ENCODE measurements around the gene CYP24A1.

CYP24A1 gene

DNA sequence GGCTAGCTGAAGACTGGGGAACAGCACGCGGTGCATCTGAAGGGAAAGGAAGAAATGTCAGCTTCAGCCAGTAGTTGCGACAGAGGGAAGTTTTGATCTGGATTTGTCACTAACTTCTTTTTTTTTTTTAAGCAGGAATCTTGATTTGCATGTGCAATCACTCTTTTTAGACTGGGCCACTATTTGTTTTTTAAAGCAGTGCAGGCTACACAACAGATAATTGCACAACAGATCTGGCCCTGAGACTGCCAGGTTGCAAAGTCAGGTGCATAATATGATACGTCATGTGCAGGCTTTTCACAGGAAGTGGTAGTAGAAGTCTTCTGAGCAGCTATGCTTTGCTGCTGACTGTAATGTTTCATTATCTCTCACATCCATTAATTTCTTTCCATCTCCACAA is 47.6 kb upstream of the CYP24A1 start:
- H4K20me1 ChIP-seq (ENCODE audit: insufficient read depth, low read length), result peaks cover 4% of the 10 kb centered on the region; the same call in 1 of the 2 replicates
- TF ChIP-seq, protein P1, sequence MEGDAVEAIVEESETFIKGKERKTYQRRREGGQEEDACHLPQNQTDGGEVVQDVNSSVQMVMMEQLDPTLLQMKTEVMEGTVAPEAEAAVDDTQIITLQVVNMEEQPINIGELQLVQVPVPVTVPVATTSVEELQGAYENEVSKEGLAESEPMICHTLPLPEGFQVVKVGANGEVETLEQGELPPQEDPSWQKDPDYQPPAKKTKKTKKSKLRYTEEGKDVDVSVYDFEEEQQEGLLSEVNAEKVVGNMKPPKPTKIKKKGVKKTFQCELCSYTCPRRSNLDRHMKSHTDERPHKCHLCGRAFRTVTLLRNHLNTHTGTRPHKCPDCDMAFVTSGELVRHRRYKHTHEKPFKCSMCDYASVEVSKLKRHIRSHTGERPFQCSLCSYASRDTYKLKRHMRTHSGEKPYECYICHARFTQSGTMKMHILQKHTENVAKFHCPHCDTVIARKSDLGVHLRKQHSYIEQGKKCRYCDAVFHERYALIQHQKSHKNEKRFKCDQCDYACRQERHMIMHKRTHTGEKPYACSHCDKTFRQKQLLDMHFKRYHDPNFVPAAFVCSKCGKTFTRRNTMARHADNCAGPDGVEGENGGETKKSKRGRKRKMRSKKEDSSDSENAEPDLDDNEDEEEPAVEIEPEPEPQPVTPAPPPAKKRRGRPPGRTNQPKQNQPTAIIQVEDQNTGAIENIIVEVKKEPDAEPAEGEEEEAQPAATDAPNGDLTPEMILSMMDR (IDR thresholded peaks at IDR 0.05; ENCODE audit: borderline replicate concordance, extremely low read depth, low read length, poor library complexity, severe bottlenecking), result no peak
- TF ChIP-seq EZH2 (IDR thresholded peaks at IDR 0.05; ENCODE audit: borderline replicate concordance, low read depth, low read length, severe bottlenecking), result no peak
- H3K4me2 ChIP-seq (ENCODE audit: insufficient read depth, low read length), result no peak overlapping the region
- DNase-seq (no peak), ATAC-seq (ENCODE audit: insufficient read depth, low read depth) (peak; percentile 50; the same call in 2 of the 3 replicates)
- H3K27me3 ChIP-seq (ENCODE audit: insufficient read depth, low read length, poor library complexity), result no peaks in the 10 kb centered on the region
- H3K27ac ChIP-seq (ENCODE audit: low read length), result no peak overlapping the region
- H3K36me3 ChIP-seq (ENCODE audit: insufficient read depth, low read length), result peaks cover 17% of the 10 kb centered on the region
- H2AFZ ChIP-seq (ENCODE audit: low read depth, low read length), result no peak overlapping the region
- H3K9ac ChIP-seq (ENCODE audit: low read depth, low read length), result no peak overlapping the region
- no peaks in the 10 kb centered on the region for H3K4me1 ChIP-seq (ENCODE audit: insufficient read depth, low read length)
- no peaks in the 10 kb centered on the region for H3K79me2 ChIP-seq (ENCODE audit: insufficient read depth, low read length)
- no peaks in the 10 kb centered on the region for H3K9me3 ChIP-seq (ENCODE audit: insufficient read depth, low read length, severe bottlenecking)
- H3K4me3 ChIP-seq (ENCODE audit: low read depth in 1 of 2, low read length in 2 of 2), result no peak overlapping the region

GRCh38 chr20:54220722-54221121 is 46.9 kb upstream of the CYP24A1 start:
- TF ChIP-seq, protein P1 (IDR thresholded peaks at IDR 0.05; ENCODE audit: borderline replicate concordance, extremely low read depth, low read length, poor library complexity, severe bottlenecking), result no peak
- no peak for TF ChIP-seq EZH2 (IDR thresholded peaks at IDR 0.05; ENCODE audit: borderline replicate concordance, low read depth, low read length, severe bottlenecking)
- ATAC-seq (ENCODE audit: insufficient read depth, low read depth) (no peak), DNase-seq (no peak)
- Histone ChIP-seq H3K9me3 (ENCODE audit: insufficient read depth, low read length, severe bottlenecking) (no peaks in the 10 kb centered on the region), H3K4me3 (ENCODE audit: low read depth in 1 of 2, low read length in 2 of 2) (no peak overlapping the region), H3K27me3 (ENCODE audit: insufficient read depth, low read length, poor library complexity) (no peaks in the 10 kb centered on the region), H2AFZ (ENCODE audit: low read depth, low read length) (no peak overlapping the region), H3K9ac (ENCODE audit: low read depth, low read length) (no peak overlapping the region), H3K36me3 (ENCODE audit: insufficient read depth, low read length) (peaks cover 23% of the 10 kb centered on the region), H4K20me1 (ENCODE audit: insufficient read depth, low read length) (peaks cover 4% of the 10 kb centered on the region; the same call in 1 of the 2 replicates), H3K27ac (ENCODE audit: low read length) (no peak overlapping the region), H3K4me2 (ENCODE audit: insufficient read depth, low read length) (no peak overlapping the region), H3K4me1 (ENCODE audit: insufficient read depth, low read length) (no peaks in the 10 kb centered on the region), H3K79me2 (ENCODE audit: insufficient read depth, low read length) (peaks cover 2% of the 10 kb centered on the region)

GRCh38 chr20:54219751-54220426 is 46.1 kb upstream of the CYP24A1 start:
- no peak overlapping the region for H3K9ac ChIP-seq (ENCODE audit: low read depth, low read length)
- H2AFZ ChIP-seq (ENCODE audit: low read depth, low read length), result no peak overlapping the region
- H3K9me3 ChIP-seq (ENCODE audit: insufficient read depth, low read length, severe bottlenecking), result no peaks in the 10 kb centered on the region
- no peak overlapping the region for H3K4me2 ChIP-seq (ENCODE audit: insufficient read depth, low read length)
- no peak overlapping the region for H3K27ac ChIP-seq (ENCODE audit: low read length)
- H3K36me3 ChIP-seq (ENCODE audit: insufficient read depth, low read length), result peaks cover 32% of the 10 kb centered on the region
- TF ChIP-seq EZH2 (IDR thresholded peaks at IDR 0.05; ENCODE audit: borderline replicate concordance, low read depth, low read length, severe bottlenecking), result no peak
- TF ChIP-seq, protein P1 (IDR thresholded peaks at IDR 0.05; ENCODE audit: borderline replicate concordance, extremely low read depth, low read length, poor library complexity, severe bottlenecking), result peak; percentile 67
- no peak overlapping the region for H3K4me3 ChIP-seq (ENCODE audit: low read depth in 1 of 2, low read length in 2 of 2)
- ATAC-seq (ENCODE audit: insufficient read depth, low read depth) (no peak), DNase-seq (no peak)
- peaks cover 4% of the 10 kb centered on the region; the same call in 1 of the 2 replicates for H4K20me1 ChIP-seq (ENCODE audit: insufficient read depth, low read length)
- no peaks in the 10 kb centered on the region for H3K4me1 ChIP-seq (ENCODE audit: insufficient read depth, low read length)
- H3K27me3 ChIP-seq (ENCODE audit: insufficient read depth, low read length, poor library complexity), result no peaks in the 10 kb centered on the region
- H3K79me2 ChIP-seq (ENCODE audit: insufficient read depth, low read length), result peaks cover 2% of the 10 kb centered on the region
